H9 (cell line): ENCODE results near the gene BAG5. TPM values are rescaled to one million over a fixed set of nuclear protein-coding genes. Genes with fewer than 3 reads are reported as not detected.

ENCODE experiments used
- DNase-seq: peaks from one replicate; pipeline ENCODE4 v3.0.0-alpha.2; 2017
- H2AFZ ChIP-seq: one replicate; pipeline ENCODE4 v1.6.1; 2013; ENCODE audit warnings: mild to moderate bottlenecking, low read length, control low read depth, moderate library complexity
- H2AK5ac ChIP-seq: 2 replicates; pipeline ENCODE4 v1.6.1; 2013; ENCODE audit warnings: low read length, control low read depth, mixed read lengths; ENCODE audit not compliant: insufficient read length
- H2BK120ac ChIP-seq: one replicate; pipeline ENCODE4 v1.6.1; 2013; ENCODE audit warnings: low read depth, mild to moderate bottlenecking, low read length, control low read depth, inconsistent platforms; ENCODE audit not compliant: poor library complexity, severe bottlenecking
- H2BK12ac ChIP-seq: 2 replicates; pipeline ENCODE4 v1.6.1; 2013; ENCODE audit warnings: low read length, control low read depth, mixed read lengths, low read depth; ENCODE audit not compliant: insufficient read length
- H2BK15ac ChIP-seq: 2 replicates; pipeline ENCODE4 v1.6.1; 2013; ENCODE audit warnings: low read depth, low read length, control low read depth
- H2BK20ac ChIP-seq: one replicate; pipeline ENCODE4 v1.6.1; 2013; ENCODE audit warnings: low read depth, mild to moderate bottlenecking, low read length, control low read depth, inconsistent platforms; ENCODE audit not compliant: poor library complexity, severe bottlenecking
- H2BK5ac ChIP-seq: 2 replicates; pipeline ENCODE4 v1.6.1; 2013; ENCODE audit warnings: low read length, control low read depth, mixed read lengths; ENCODE audit not compliant: insufficient read length
- H3K14ac ChIP-seq: 2 replicates; pipeline ENCODE4 v1.6.1; 2013; ENCODE audit warnings: low read length, control low read depth; ENCODE audit not compliant: insufficient read depth
- H3K18ac ChIP-seq: 2 replicates; pipeline ENCODE4 v1.6.1; 2013; ENCODE audit warnings: low read depth, mild to moderate bottlenecking, mixed read lengths, low read length, control low read depth; ENCODE audit not compliant: insufficient read length
- H3K23ac ChIP-seq: 2 replicates; pipeline ENCODE4 v1.6.1; 2013; ENCODE audit warnings: low read length, control low read depth, mixed read lengths, low read depth; ENCODE audit not compliant: insufficient read length
- H3K23me2 ChIP-seq: 2 replicates; pipeline ENCODE4 v1.6.1; 2013; ENCODE audit warnings: low read depth, mild to moderate bottlenecking, mixed read lengths, low read length, control low read depth; ENCODE audit not compliant: insufficient read length, poor library complexity, severe bottlenecking
- H3K27ac ChIP-seq: 2 replicates; pipeline ENCODE4 v1.5.1; 2013; ENCODE audit warnings: low read length, control low read depth, mixed read lengths, low read depth; ENCODE audit not compliant: insufficient read length
- H3K27me3 ChIP-seq: 2 replicates; pipeline ENCODE4 v1.6.1; 2013; ENCODE audit warnings: low read length, control low read depth, inconsistent platforms; ENCODE audit not compliant: insufficient read depth
- H3K4ac ChIP-seq: 2 replicates; pipeline ENCODE4 v1.6.1; 2013; ENCODE audit warnings: low read depth, mild to moderate bottlenecking, control low read depth, inconsistent platforms, low read length, moderate library complexity
- H3K4me1 ChIP-seq: 2 replicates; pipeline ENCODE4 v1.6.1; 2013; ENCODE audit warnings: low read length, control low read depth, inconsistent platforms; ENCODE audit not compliant: insufficient read depth
- H3K4me2 ChIP-seq: 2 replicates; pipeline ENCODE4 v1.6.1; 2013; ENCODE audit warnings: low read length, control low read depth, mixed read lengths; ENCODE audit not compliant: insufficient read length, insufficient read depth
- H3K56ac ChIP-seq: 2 replicates; pipeline ENCODE4 v1.6.1; 2013; ENCODE audit warnings: low read depth, mild to moderate bottlenecking, mixed read lengths, low read length, control low read depth; ENCODE audit not compliant: insufficient read length
- H3K79me1 ChIP-seq: 2 replicates; pipeline ENCODE4 v1.6.1; 2013; ENCODE audit warnings: low read depth, mild to moderate bottlenecking, moderate library complexity, low read length, control low read depth, inconsistent platforms; ENCODE audit not compliant: insufficient read depth, poor library complexity, severe bottlenecking
- H3K79me2 ChIP-seq: 2 replicates; pipeline ENCODE4 v1.6.1; 2013; ENCODE audit warnings: low read length, control low read depth, inconsistent platforms; ENCODE audit not compliant: insufficient read depth
- H3K9ac ChIP-seq: 2 replicates; pipeline ENCODE4 v1.6.1; 2013; ENCODE audit warnings: low read length, control low read depth, mixed read lengths; ENCODE audit not compliant: insufficient read length; ENCODE audit errors: extremely low read depth
- H3K9me3 ChIP-seq: one replicate; pipeline ENCODE4 v1.6.1; 2013; ENCODE audit warnings: low read depth, low read length, inconsistent platforms; ENCODE audit not compliant: control insufficient read depth
- H3T11ph ChIP-seq: one replicate; pipeline ENCODE4 v1.6.1; 2013; ENCODE audit warnings: mild to moderate bottlenecking, low read length, control low read depth, inconsistent platforms
- H4K20me1 ChIP-seq: one replicate; pipeline ENCODE4 v1.6.1; 2013; ENCODE audit not compliant: control insufficient read depth, insufficient read length, insufficient read depth
- H4K5ac ChIP-seq: 2 replicates; pipeline ENCODE4 v1.6.1; 2013; ENCODE audit warnings: low read depth, mild to moderate bottlenecking, mixed read lengths, low read length, control low read depth; ENCODE audit not compliant: insufficient read length
- H4K8ac ChIP-seq: replicated peaks from 2 replicates; pipeline ENCODE4 v1.6.1; 2013; ENCODE audit warnings: low read length, control low read depth, mixed read lengths, low read depth; ENCODE audit not compliant: insufficient read length
- H4K91ac ChIP-seq: 2 replicates; pipeline ENCODE4 v1.6.1; 2013; ENCODE audit warnings: low read depth, mild to moderate bottlenecking, moderate library complexity, mixed read lengths, low read length, control low read depth; ENCODE audit not compliant: insufficient read length
- H3K27ac Mint-ChIP-seq, 3 experiments: 2 replicates in 2 of 3; 3 replicates in 1 of 3; pipeline ENCODE4 v1.8.0; 2020 to 2021; ENCODE audit warnings: mixed read lengths in 3 of 3, mild to moderate bottlenecking in 1 of 3, moderate library complexity in 1 of 3
- H3K27me3 Mint-ChIP-seq: 2 replicates; pipeline ENCODE4 v1.8.0; 2021; ENCODE audit warnings: low read depth, mild to moderate bottlenecking, moderate library complexity, mixed read lengths
- H3K36me3 Mint-ChIP-seq, 3 experiments: 2 replicates in 2 of 3; 3 replicates in 1 of 3; pipeline ENCODE4 v1.8.0; 2020 to 2021; ENCODE audit warnings: low read depth in 3 of 3, mixed read lengths in 3 of 3; ENCODE audit not compliant: insufficient read depth in 1 of 3
- H3K4me1 Mint-ChIP-seq, 2 experiments: 2 replicates each; pipeline ENCODE4 v1.8.0; 2020; ENCODE audit warnings: mixed read lengths in 2 of 2
- H3K4me3 Mint-ChIP-seq, 2 experiments: 2 replicates in 1 of 2; 3 replicates in 1 of 2; pipeline ENCODE4 v1.8.0; 2020 to 2021; ENCODE audit warnings: mild to moderate bottlenecking in 2 of 2, mixed read lengths in 2 of 2, moderate library complexity in 1 of 2
- H3K9me3 Mint-ChIP-seq, 2 experiments: 2 replicates in 1 of 2; 3 replicates in 1 of 2; pipeline ENCODE4 v1.8.0; 2020; ENCODE audit warnings: mild to moderate bottlenecking in 2 of 2, mixed read lengths in 2 of 2, moderate library complexity in 1 of 2
- CTCF ChIP-seq: fragments of 200-600 bp; sonication (generic); conservative IDR thresholded peaks from 3 replicates; pipeline ENCODE4 v1.8.0; 2021; ENCODE audit warnings: antibody characterized with exemption, mild to moderate bottlenecking
- WGBS: extraction: QIAGEN DNeasy Blood & Tissue Kit; methylation state at CpG from one replicate; pipeline ENCODE4 v1.1.7; 2013; ENCODE audit warnings: missing lambda C conversion rate, low lambda C conversion rate, mixed read lengths; ENCODE audit not compliant: insufficient read length; ENCODE audit errors: extremely low coverage; 5-methylcytosine and 5-hydroxymethylcytosine counted together
- total RNA-seq: library from RNA; stranded (reverse); gene quantifications from 2 replicates; pipeline ENCODE4 v1.2.1, GENCODE V29; 2021

BAG5 gene
- total RNA-seq, 1 experiment from 2014 or later: 38.0 TPM

- Histone ChIP-seq H4K91ac (no peak overlapping the region), H2BK20ac (no peak overlapping the region), H2BK120ac (no peak overlapping the region), H3K4ac (no peak overlapping the region), H3K27ac (no peak overlapping the region), H2BK5ac (no peak overlapping the region), H2BK12ac (no peak overlapping the region), H3K4me2 (peak overlapping the region; percentile 93), H3K4me1 (no peaks in the 10 kb centered on the region; the same call in 1 of the 2 replicates), H3K23ac (no peak overlapping the region), H3K79me2 (peaks cover 10% of the 10 kb centered on the region; the same call in 1 of the 2 replicates), H3K9ac (no peak overlapping the region), H4K20me1 (peaks cover 4% of the 10 kb centered on the region), H3K18ac (no peak overlapping the region), H3K14ac (no peak overlapping the region; the same call in 1 of the 2 replicates), H3K27me3 (no peaks in the 10 kb centered on the region), H3T11ph (no peak overlapping the region), H3K23me2 (peaks cover 8% of the 10 kb centered on the region), H2AFZ (no peak overlapping the region), H2AK5ac (no peak overlapping the region), H3K56ac (no peak overlapping the region), H4K5ac (no peak overlapping the region), H2BK15ac (no peak overlapping the region), H3K79me1 (peaks cover 13% of the 10 kb centered on the region), H4K8ac (no peak overlapping the region), H3K9me3 (no peaks in the 10 kb centered on the region)
- 0 out of 7 replicates have a peak overlapping the region, but pooled peaks of 1 of the 3 experiments have one; percentile 72 for H3K27ac Mint-ChIP-seq
- H3K4me3 Mint-ChIP-seq: peak overlapping the region; percentile 91 to 97
- H3K9me3 Mint-ChIP-seq: no peaks in the 10 kb centered on the region; a peak in 2 of 5 replicates
- DNase-seq: peak; percentile 73
- H3K4me1 Mint-ChIP-seq: peaks cover 14 to 27% of the 10 kb centered on the region in 2 experiments
- no peak for TF ChIP-seq CTCF
- no CpG with 5 or more reads among the region's 7 CpGs for WGBS
- peaks cover 13% of the 10 kb centered on the region for H3K27me3 Mint-ChIP-seq
- H3K36me3 Mint-ChIP-seq: peaks cover 0 to 8% (median 4%) of the 10 kb centered on the region in 3 experiments; a peak in 5 of 7 replicates
Measured at GRCh38 chr14:103530390-103530789, 32.1 kb downstream of the BAG5 start.
